ENCODE data around the gene SMCO1. TPM values are rescaled to one million over a fixed set of nuclear protein-coding genes. Genes with fewer than 3 reads are reported as not detected.
A peak's percentile ranks its signal among the peaks of the same experiment; 100 is the strongest.

SMCO1 gene
- total RNA-seq, 2 donors from 2014 or later, result not detected

DNA sequence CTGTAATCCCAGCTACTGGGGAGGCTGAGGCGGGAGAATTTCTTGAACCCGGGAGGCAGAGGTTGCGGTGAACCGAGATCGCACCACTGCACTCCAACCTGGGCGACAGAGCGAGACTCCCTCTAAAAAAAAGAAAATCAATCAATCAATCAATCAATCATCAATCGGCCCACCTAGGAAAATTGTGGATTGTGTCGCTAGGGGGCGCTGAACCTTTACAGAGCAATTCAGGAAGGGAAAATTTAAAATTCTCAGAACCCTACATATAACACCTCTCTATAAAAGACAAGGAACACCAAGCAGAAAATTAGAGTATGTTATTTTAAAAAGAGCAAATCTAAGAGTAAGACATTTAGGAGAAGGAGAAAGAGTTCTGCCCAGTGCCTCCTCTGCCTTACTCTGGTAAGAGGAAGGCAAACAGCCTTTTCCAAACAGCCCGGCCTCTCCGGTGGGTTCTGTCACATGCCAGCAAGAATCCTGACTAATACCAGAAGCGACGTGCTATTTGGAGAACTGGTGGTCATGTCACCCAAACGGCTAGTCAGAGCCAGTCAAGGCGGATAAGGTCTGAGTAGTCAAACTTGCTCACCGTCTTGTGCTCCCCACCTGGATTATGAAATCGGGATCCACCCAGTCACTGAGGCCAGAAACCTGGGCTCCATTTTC, 22.3 kb upstream of the SMCO1 start:
- ATAC-seq (no peak), DNase-seq (peak; percentile 15 to 61 (median 24))
- no peaks in the 10 kb centered on the region for H3K36me3 ChIP-seq (replicated peaks in 1 of 2; ENCODE audit: insufficient read depth in 1 of 2, low read depth in 2 of 2)
- no peaks in the 10 kb centered on the region for H3K4me1 ChIP-seq
- WGBS, 2 donors, result 31 to 43% methylated on average over 16 to 18 of the region's 18 CpGs
- no peak overlapping the region for H3K4me3 ChIP-seq
- TF ChIP-seq, protein P1, sequence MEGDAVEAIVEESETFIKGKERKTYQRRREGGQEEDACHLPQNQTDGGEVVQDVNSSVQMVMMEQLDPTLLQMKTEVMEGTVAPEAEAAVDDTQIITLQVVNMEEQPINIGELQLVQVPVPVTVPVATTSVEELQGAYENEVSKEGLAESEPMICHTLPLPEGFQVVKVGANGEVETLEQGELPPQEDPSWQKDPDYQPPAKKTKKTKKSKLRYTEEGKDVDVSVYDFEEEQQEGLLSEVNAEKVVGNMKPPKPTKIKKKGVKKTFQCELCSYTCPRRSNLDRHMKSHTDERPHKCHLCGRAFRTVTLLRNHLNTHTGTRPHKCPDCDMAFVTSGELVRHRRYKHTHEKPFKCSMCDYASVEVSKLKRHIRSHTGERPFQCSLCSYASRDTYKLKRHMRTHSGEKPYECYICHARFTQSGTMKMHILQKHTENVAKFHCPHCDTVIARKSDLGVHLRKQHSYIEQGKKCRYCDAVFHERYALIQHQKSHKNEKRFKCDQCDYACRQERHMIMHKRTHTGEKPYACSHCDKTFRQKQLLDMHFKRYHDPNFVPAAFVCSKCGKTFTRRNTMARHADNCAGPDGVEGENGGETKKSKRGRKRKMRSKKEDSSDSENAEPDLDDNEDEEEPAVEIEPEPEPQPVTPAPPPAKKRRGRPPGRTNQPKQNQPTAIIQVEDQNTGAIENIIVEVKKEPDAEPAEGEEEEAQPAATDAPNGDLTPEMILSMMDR (IDR thresholded peaks at IDR 0.05), result peak; percentile 41 to 67 (median 57)
- TF ChIP-seq POLR2A (IDR thresholded peaks at IDR 0.05), result no peak
- H3K9me3 ChIP-seq, result no peaks in the 10 kb centered on the region
- H3K27me3 ChIP-seq, result no peaks in the 10 kb centered on the region
- intact Hi-C loops (cut with DNase I), result no loop called here
- H3K27ac ChIP-seq, result no peak overlapping the region

DNA sequence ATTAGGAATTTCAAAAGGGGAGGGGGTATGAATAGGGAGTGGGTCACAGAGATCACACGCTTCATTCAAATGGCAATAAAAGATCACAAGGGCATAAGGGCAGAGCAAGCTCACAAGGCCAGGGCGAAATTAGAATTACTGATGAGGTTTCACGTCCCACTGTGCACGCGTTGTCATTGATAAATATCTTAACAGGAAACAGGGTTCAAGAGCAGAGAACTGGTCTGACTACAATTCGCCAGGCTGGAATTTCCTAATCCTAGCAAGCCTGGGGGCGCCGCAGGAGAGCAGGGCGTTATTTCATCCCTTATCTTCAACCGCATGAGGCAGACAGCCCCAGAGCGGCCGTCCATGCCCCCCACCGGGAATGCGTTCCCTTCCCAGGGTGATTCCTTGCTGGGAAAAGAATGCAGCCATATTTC, 18.1 kb upstream of the SMCO1 start:
- intact Hi-C loops (cut with DNase I), result no loop called here
- no peaks in the 10 kb centered on the region for H3K9me3 ChIP-seq
- DNase-seq, result no peak
- ATAC-seq, result no peak
- H3K36me3 ChIP-seq (replicated peaks in 1 of 2; ENCODE audit: insufficient read depth in 1 of 2, low read depth in 2 of 2), result no peaks in the 10 kb centered on the region
- H3K4me1 ChIP-seq, result peaks cover 6% of the 10 kb centered on the region
- no peak overlapping the region for H3K27ac ChIP-seq
- H3K4me3 ChIP-seq, result no peak overlapping the region
- WGBS, 2 donors, result 27 to 35% methylated on average over 14 of the region's 14 CpGs
- peaks cover 0 to 4% of the 10 kb centered on the region in 2 donors for H3K27me3 ChIP-seq
- TF ChIP-seq, protein P1 (IDR thresholded peaks at IDR 0.05), result no peak
- no peak for TF ChIP-seq POLR2A (IDR thresholded peaks at IDR 0.05)

DNA sequence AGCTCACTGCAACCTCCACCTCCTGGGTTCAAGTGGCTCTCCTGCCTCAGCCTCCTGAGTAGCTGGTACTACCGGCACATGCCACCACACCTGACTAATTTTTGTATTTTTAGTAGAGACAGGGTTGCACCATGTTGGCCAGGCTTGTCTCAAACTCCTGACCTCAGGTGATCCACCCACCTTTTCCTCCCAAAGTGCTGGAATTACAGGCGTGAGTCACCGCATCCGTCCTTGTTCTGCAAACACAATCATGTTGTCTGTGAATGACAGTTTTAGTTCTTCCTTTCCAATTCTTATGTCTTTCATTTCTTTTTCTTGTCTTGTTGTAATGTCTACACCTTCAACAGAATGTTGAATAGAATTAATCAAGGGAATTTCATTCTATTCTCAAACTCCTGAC, 16.3 kb upstream of the SMCO1 start:
- Histone ChIP-seq H3K27me3 (peaks cover 0 to 4% of the 10 kb centered on the region in 2 donors), H3K36me3 (replicated peaks in 1 of 2; ENCODE audit: insufficient read depth in 1 of 2, low read depth in 2 of 2) (no peaks in the 10 kb centered on the region), H3K4me3 (no peak overlapping the region), H3K9me3 (no peaks in the 10 kb centered on the region), H3K27ac (no peak overlapping the region), H3K4me1 (peaks cover 6% of the 10 kb centered on the region)
- no peak for DNase-seq
- 75 to 81% methylated on average over 4 of the region's 4 CpGs for WGBS, 2 donors
- no peak for ATAC-seq
- no peak for TF ChIP-seq POLR2A (IDR thresholded peaks at IDR 0.05)
- TF ChIP-seq, protein P1 (IDR thresholded peaks at IDR 0.05), result no peak
- intact Hi-C loops (cut with DNase I), result no loop called here

DNA sequence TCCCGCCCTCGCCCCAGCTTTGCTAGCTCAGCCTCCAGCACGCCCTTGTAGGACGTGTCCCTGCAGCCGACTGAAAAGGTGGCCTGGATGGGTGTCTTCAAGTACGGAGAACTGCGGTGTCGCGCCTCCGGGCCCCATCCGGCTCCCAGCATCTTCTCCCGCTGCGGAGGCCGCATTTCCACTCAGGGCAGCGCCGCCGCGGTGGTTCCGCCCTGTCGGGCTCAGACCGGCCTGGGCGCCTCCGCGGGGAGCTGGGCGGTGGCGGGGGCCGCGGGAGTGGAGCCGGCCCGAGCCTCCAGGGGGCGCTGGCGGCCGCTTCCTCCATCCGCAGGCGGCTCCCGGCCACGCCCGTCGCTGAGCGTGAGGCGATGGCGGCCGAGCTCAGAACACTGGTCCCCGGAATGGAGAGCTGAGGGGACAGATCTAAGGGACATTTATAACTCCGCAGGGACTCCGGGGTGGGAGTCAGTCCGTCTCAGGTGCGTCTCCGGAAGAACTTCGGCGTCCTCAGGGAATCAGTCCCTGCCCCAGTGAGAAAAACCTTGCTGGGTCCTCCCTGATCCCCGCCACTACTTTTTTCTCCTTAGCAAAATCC, 13.6 kb upstream of the SMCO1 start:
- intact Hi-C loops (cut with DNase I), result no loop called here
- Histone ChIP-seq H3K4me3 (no peak overlapping the region), H3K27ac (no peak overlapping the region), H3K4me1 (peaks cover 6% of the 10 kb centered on the region), H3K36me3 (replicated peaks in 1 of 2; ENCODE audit: insufficient read depth in 1 of 2, low read depth in 2 of 2) (no peaks in the 10 kb centered on the region), H3K27me3 (peaks cover 0 to 4% of the 10 kb centered on the region in 2 donors), H3K9me3 (no peaks in the 10 kb centered on the region)
- ATAC-seq, result peak; percentile 68
- TF ChIP-seq, protein P1 (IDR thresholded peaks at IDR 0.05), result peak in 6 of 7 experiments; percentile 16 to 65 (median 55)
- no peak for TF ChIP-seq POLR2A (IDR thresholded peaks at IDR 0.05)
- WGBS, 2 donors, result 6 to 15% methylated on average over 13 to 50 of the region's 52 CpGs
- DNase-seq, result peak; percentile 26 to 66 (median 55)
